HG03575 (cell line): ENCODE data around the gene BMS1.
"Not testable (repeated sequence)": the region's sequence is repeated elsewhere in the genome, so short reads cannot be mapped to it uniquely, and the experiment has no call there.

ENCODE experiments used
- ATAC-seq: cut with Tn5 transposase; IDR thresholded peaks from one replicate; pipeline ENCODE4 v1.9.1; 2021; ENCODE audit not compliant: unreplicated experiment, insufficient number of reproducible peaks, low FRiP score; ENCODE audit errors: extremely low read depth

BMS1 gene

DNA sequence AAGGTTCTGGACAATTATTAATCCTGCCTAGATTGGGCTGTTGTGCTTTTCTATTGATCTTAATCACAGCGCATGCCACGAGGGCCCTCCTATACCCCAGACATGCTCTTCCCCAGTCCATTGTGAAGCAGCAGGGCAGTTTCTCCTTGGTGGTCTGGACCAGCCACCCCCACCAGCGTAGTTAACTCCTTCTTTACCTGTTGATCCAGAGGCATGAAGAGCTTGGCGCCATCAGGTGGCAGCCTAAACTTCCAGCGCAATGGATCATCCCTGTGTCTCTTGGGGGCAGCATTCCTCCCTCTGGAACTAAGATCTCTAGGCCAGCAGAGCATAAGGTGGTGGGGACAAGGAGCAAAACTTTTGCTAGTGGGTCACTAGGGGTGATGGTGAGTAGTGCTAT is 62.2 kb downstream of the BMS1 start:
- ATAC-seq: not testable (repeated sequence)

DNA sequence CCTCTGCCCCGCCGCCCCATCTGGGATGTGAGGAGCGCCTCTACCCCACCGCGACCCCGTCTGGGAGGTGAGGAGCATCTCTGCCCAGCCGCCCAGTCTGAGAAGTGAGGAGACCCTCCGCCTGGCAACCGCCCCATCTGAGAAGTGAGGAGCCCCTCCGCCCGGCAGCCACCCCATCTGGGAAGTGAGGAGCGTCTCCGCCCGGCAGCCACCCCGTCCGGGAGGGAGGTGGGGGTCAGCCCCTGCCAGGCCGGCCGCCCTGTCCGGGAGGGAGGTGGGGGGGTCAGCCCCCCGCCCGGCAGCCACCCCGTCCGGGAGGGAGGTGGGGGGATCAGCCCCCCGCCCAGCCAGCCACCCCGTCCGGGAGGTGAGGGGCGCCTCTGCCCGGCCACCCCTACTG is 64.7 kb downstream of the BMS1 start:
- ATAC-seq: not testable (repeated sequence)

DNA sequence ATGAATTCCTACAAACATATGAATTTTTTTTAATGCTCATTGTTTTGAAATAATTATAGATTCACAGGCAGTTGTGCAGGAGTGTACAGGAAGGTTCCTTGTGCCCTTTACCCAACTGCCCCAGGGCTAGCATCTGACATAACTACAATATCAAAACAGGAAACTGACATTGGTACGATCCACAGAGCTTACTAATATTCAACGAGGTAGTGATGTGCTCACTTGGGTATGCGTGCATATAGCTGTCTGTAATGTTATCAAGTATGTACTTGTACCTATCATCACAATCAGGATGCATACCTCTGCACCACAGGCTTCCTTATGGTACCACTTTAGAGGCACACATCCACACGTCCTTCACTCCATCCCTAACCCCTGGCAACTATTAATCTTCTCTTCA is 68.3 kb downstream of the BMS1 start:
- ATAC-seq: no peak

DNA sequence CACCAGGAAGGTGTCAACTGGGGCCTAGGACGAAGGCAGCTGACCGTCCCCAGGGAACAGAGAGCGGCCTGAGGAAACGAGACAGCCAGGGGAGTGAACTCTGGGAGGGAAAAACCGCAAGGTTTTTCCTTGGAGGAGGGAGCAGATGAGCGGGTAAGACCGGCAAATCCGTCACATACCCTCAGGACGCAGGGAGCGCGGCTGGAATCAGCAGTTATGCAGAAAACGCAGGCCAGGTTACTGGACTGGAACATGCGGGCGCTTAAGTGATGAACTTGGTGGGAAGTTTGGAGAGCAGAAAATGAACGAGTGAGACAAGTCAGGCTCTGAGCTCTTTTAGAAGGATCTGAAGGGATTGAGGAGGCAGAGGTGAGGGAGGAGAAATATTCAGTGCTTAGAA is 76.7 kb downstream of the BMS1 start:
- ATAC-seq: no peak

DNA sequence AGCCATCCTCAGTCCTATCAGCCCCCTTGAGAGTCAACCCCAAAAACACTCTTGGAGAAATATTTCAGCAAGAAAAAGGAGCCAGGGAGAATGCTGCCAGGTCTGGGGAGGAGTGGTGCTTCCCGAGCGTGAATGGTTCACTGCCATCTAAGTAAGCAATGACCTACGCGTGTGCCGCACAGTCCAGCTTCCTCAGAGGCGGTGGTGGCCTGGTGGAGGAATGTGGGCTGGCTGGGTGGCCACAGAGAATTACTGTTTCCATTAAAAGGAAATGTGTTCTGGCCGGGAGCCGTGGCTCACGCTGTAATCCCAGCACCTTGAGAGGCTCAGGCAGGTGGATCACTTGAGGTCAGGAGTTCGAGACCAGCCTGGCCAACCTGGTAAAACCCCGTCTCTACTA is 77.4 kb downstream of the BMS1 start:
- ATAC-seq: not testable (repeated sequence)

DNA sequence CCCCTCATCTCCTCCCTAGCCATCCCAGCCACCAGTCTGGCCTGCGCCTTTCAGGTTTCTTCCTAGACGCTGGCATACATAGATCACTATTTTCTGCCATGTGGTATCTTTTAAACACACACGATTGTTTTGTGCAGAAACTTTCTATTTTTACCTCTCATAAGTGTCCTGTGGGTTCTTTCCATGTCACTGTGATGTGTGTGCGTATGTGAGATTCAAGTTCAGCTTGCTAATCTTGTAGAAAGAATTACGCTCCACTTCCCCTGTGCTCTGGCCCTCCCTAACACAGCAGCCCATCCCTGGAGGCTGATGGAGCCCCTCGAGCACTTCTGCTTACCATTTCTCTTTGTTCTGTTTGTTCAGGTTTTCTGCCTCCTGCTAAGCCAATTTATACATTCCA is 80.2 kb downstream of the BMS1 start:
- not testable (repeated sequence) for ATAC-seq

DNA sequence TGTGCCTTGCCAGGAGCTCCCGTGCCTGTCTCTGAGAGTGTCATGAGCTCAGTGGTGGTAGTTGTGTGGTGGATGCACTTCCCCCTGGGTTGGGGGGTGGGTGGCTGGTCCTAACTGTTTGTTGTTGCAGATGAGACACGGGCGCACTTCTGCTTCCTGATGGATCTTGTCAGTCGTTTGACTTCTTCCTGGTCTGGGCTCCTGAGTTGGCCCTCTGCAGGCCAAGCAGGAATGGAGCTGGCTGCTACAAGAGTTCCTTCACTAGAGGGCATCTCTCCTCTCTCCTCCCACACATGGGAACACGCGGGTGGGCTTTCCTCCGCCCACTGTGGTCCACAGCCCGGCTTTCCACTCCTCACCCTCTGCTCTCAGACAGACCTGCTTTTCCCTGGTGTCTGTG is 82.0 kb downstream of the BMS1 start:
- no peak for ATAC-seq

DNA sequence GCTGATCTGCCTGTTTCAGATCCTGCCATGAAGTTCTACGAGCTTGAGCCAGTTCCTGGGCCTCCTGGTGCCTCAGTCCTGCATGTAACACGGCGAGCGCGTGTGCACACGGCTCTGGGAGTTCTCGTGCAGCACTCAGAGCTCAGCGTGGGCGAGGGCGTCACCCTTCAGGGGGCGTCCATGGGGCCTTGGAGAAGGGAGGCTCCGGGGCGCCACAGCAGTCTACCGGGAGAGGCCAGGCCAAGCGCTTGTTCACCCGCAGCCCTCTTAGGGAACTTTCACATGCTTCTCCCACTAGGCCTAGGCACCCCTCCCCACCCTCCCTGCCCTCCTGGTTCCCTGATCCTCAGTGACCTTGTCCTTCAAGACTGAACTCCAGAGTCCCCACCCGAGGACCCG is 83.1 kb downstream of the BMS1 start:
- no peak for ATAC-seq

DNA sequence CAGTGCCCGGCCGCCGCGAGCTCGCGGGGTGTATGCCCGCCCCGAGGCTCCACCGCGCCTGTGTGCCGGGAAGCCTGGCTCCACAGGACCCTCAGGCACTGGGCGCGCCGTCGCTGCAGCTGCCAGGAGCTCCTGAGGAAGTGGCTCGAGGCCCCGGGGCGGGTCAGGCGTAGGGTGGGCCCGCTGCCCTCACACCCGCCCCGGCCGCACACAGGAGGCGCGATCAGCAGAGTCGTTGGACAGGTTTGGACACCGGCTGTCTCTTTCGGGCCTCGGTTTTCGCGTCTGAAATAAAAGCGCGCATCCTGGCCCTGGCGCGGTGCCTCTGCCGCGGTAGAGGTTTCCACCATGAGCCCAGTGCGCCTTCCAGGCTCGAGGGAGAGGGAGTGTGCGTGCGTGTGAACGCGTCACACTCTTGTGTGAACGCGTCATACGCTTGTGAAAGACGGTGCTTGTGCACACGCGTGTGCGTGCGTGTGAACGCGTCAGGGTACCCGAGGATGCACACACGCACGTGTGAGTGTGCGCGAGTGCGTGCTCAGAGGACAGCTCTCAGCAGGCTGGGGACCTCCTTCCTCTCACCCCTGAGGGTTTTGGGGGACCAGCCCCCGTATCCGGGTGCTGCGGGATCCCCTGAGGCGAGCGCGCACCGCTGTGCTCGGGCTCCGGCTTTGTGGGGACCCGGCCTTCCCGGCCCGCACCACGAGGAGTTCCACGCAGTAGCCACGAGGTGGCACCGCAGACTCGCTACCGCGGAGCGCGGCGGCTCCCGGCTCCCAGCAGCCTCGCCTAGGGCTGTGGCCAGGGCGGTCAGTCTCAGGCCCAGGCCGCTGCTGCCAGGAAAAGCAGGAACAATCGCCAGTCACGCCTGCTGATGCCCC is 83.8 kb downstream of the BMS1 start:
- no peak for ATAC-seq

DNA sequence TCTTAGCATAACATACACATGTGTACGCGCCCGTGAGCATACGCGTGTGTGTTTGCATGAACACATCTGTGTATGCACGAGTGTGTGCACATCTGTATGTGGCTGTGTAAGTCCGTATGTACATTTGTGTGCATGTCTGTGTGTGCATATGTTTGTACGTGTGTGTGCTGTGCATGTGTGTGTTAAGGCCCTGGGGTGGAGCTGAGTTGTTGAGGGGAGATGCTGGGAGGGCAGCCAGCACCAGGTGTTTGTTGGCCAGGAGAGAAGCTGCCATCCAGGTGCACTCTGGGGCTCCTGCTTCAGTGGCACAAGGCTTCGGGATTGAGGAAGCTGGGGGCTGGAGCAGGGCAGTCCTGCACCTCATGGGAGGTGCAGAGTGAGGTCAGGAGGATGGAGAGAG is 85.0 kb downstream of the BMS1 start:
- no peak for ATAC-seq

DNA sequence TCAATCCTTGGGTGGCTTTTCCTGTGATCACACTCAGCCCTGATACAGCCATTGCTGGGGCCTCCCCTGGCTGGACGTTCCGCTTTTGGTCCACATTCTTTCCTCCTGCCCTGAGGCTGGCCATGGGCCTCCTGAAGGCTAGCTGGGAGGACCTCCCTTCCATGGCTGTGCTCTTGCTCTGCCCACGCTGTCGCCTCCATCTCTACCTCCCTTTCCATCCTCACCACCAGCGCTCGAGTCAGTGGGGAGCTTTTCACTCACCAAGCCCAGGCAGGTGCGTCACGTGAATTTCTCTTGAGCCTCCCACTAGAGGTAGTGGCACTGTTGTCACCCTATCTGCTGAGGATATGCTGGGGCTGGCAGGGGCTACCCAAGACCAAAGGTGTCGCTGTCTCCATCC is 85.9 kb downstream of the BMS1 start:
- no peak for ATAC-seq

DNA sequence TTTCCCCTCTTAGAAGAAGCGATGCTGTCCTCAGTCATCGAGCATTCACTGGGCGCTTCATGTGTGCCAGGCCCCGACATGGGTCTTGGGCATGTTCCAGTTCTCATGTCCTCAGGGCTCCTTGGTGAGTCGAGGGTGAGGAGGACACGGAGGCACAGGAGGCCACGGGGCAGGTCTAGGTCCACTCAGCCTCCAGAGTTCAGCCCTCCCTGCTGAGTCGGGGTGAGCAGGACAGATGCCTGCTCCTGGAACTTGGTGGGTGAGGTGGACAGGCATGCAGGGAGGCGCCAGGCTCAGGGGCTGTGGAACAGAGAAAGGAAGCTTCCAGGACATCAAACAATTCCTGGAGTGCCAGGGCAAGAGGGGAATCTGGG is 87.4 kb downstream of the BMS1 start:
- ATAC-seq: no peak

DNA sequence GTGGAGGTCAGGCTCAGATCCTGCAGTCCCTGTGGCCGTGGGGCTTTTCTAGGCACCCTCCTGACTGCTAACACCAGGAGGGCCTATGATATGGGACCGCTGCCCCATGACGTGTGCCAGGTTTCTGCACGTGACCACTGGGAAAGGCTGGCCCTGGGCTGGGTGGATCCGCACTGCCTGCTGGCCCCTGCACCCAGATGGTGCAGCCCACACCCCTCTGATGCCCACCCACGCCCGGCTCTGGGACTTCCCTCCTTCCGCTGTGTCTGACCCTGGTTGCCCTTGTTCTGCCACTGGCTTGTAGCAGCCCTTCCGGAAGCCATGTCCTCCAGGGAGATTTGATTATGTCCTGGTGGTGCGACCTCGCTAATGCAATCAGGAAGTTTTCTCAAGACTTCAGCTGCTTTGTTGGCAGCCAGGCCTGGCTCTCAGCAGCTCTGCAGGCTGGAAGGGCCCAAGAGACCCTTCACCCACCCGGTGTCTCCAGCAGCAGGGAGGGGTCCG is 88.6 kb downstream of the BMS1 start:
- ATAC-seq: not testable (repeated sequence)

DNA sequence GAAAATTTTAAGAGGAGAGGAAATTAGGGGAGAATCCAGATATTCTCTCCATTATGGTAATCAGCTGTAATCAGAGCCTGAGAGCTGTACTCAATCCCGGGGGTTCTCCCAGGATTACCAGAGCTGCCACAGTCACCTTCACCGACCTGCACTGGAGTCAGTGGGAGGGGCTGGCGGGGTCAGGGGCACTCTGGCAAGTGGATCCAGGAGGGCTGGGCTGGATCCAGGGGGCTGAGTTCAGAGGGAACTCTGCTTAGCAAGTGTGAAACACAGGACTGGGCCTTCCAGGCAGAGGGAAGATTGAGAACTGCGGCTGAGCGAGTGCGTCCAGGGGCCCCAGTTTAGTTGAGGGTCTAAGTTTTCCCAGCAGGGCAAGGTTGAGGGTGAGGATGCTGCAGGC is 89.2 kb downstream of the BMS1 start:
- ATAC-seq: no peak

DNA sequence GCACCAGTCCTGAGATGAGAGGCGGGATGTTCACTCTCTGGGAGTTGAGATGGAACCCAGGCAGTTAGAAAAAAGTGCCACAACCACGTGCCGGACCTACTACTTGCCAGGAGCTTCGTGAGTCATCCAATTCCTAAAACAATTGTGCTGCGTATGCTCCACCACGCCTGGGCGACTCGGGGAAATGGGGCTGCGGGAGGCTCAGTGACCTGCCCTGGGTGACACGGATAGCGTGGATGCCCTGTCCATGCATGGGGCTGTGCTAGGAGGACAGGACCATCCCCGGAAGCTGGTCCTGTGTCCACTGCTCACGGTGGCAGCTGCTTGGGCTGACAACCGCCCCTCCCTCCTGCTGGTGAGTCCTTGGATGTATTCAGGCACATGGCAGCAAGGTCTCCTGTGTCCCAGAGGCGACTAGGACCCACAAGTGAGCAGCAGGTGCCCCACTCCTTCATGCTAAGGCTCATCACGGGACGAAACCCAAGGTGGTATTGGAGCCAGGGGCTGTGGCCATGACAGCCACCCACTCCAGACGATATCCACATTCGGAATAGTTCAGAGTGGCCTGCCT is 90.4 kb downstream of the BMS1 start:
- ATAC-seq: no peak

DNA sequence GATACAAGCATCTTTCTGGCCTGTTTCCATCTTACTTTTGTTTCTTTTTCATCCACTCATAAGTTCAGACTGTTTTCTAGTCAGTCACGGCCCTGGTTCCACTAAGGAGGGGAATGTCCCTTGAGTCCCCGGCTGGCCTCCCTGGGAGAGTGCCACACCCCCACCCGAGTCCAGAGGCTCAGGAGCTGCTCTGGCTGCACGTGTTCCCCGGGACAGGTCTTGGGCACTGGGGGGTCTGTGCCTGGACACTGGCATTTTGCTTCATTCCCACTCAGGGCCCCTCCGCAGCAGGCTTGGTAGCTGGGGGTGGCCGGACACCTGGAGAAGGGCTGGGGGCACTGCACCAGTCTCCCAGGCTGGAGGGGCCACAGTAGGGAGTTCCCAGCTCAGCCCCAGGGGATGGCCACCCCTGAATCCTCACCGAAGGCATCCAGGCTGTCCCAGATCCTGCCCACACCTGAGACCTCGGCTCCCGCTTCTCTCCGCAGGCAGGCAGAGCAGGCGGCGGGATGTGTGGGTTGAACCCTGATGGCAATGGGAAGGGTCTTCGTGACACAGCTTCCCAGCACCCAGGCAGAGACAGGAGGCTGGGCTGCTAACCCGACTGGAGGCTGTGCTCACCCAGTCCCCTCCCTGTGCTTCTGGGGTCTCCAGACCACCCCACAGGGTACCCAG is 92.3 kb downstream of the BMS1 start:
- no peak for ATAC-seq

DNA sequence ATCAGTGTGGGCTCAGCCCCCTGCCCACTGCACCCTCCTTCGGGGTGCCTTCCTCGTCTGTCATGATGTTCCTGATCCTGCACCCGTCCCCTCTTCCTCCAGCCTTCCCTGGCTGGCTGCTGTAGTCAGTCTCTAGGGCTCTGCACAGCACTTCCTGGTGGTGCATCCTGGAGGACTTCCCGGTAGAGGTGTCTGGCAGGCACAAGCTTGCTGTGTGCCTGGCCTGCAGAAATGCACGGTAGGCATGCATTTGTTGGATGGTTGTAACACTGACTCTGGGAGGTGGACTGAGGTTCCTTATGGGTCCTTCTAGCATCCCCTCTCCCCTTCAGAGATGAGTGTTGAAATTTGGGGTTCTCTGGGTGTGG is 92.8 kb downstream of the BMS1 start:
- ATAC-seq: no peak

DNA sequence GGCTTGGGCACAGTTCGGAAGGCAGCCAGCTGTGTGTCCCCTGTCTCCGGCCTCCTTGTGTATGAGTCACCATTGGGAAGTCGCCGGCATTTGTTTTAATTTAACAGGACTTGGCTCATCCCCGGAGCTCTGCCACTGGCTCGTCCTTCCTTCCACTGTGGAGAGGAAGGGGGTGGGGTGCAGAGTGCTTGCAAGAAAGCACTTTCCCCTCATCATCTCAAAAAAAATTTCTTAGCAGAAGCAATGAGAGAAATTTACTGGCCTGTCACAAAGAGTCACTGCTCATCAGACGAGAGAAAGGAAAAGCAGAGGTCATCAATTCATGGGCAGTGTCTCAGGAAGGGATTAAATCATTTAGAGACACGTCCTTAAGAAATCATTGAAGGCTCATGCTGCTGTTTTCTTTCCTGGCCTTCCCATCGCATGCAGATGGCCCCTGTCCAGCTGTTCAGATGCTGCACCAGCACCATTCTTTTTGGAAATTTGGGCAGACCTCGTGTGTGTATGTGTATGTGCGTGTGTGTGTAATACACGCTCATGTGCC is 93.3 kb downstream of the BMS1 start:
- ATAC-seq: no peak

DNA sequence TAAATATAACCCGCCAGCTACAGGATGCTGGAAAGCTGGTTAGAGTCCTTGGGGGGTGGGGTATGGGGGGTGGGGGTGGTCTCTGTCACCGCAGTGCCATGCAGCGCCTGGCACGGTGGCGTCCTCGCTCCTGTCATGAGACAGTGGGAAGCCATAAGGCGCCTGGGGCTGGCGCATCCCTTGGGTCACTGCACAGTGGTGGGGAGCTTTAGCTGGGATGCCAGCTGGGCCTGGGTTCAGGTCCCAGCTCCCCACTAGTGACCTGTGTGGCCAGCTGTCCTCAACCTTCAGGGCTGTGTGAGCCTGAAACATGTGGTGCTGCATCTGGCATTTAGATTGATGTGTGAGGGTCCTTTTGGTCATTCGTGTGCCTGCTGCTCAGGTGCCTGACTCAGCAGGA is 93.9 kb downstream of the BMS1 start:
- ATAC-seq: no peak

DNA sequence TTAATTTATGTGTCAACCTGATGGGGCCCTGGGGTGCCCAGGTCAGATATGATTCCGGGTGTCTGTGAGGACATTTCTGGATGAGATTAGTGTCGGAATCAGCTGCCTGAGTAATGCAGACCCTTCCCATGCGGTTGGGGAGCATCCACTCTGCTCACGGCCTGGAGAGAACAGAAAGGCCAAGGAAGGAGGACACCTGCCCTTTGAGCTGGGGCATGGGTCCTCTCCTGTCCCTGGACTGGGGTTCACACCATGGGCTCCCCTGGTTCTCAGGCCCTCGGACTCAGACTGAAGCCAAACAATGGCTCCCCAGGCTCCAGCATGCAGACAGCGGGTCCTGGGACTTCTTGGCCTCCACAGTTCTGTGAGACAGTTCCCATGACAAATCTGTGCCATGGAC is 94.3 kb downstream of the BMS1 start:
- ATAC-seq: no peak
